Stimulated activated naive CD8-positive, alpha-beta T cell treated with anti-CD3 and anti-CD28 coated beads, Interleukin-15, amount 100 ng/mL, for 72 hours (primary cell): ENCODE measurements around the gene TC2N.
"Not testable (repeated sequence)": the region's sequence is repeated elsewhere in the genome, so short reads cannot be mapped to it uniquely, and the experiment has no call there.

Experiments
- ATAC-seq: fragments of 150-1000 bp; cut with Tn5 transposase; 2 replicates; pipeline ENCODE4 v1.10.0; 2021; ENCODE audit warnings: mild to moderate bottlenecking, moderate library complexity
- DNase-seq, 2 donors: peaks; one replicate each; pipeline ENCODE4 v3.0.0; 2021 to 2022
- H3K27ac Mint-ChIP-seq, 2 donors: one replicate each; pipeline ENCODE4 v1.8.0; 2022; ENCODE audit warnings: mild to moderate bottlenecking in 2 of 2, mixed read lengths in 2 of 2, moderate library complexity in 2 of 2
- H3K27me3 Mint-ChIP-seq: one replicate; pipeline ENCODE4 v1.8.0; 2022; ENCODE audit warnings: mixed read lengths
- H3K4me1 Mint-ChIP-seq: one replicate; pipeline ENCODE4 v1.8.0; 2022; ENCODE audit warnings: mild to moderate bottlenecking, mixed read lengths
- H3K4me3 Mint-ChIP-seq, 2 donors: one replicate each; pipeline ENCODE4 v1.8.0; 2022; ENCODE audit warnings: mild to moderate bottlenecking in 2 of 2, mixed read lengths in 2 of 2, moderate library complexity in 1 of 2
- H3K9me3 Mint-ChIP-seq, 2 donors: one replicate each; pipeline ENCODE4 v1.8.0; 2022; ENCODE audit warnings: mixed read lengths in 2 of 2

The TC2N gene

GRCh38 chr14:91862417-91862816, 4.9 kb downstream of the TC2N start:
- Mint-ChIP-seq H3K4me3 (peak overlapping the region; percentile 80 to 82), H3K27ac (peak overlapping the region; percentile 90 to 96), H3K4me1 (peaks cover 94% of the 10 kb centered on the region), H3K9me3 (no peaks in the 10 kb centered on the region), H3K27me3 (no peaks in the 10 kb centered on the region)
- ATAC-seq, result no peak
- no peak for DNase-seq

- H3K27ac Mint-ChIP-seq, result peak overlapping the region; percentile 92
- H3K27me3 Mint-ChIP-seq, result no peaks in the 10 kb centered on the region
- peak overlapping the region; percentile 77 to 85 for H3K4me3 Mint-ChIP-seq
- no peaks in the 10 kb centered on the region for H3K9me3 Mint-ChIP-seq
- peaks cover 87% of the 10 kb centered on the region for H3K4me1 Mint-ChIP-seq
- DNase-seq (no peak), ATAC-seq (no peak)
These were observed 6.2 kb downstream of the TC2N start for GRCh38 chr14:91861091-91861490.

- peaks cover 92% of the 10 kb centered on the region for H3K4me1 Mint-ChIP-seq
- no peak overlapping the region for H3K4me3 Mint-ChIP-seq
- no peak for ATAC-seq
- DNase-seq, result no peak
- H3K9me3 Mint-ChIP-seq, result no peaks in the 10 kb centered on the region
- H3K27ac Mint-ChIP-seq, result no peak overlapping the region
- H3K27me3 Mint-ChIP-seq, result no peaks in the 10 kb centered on the region
These were observed 7.1 kb downstream of the TC2N start for GRCh38 chr14:91860238-91860637.

- peak overlapping the region; percentile 37 to 84 for H3K27ac Mint-ChIP-seq
- H3K4me3 Mint-ChIP-seq, result peak overlapping the region; percentile 9 to 41
- DNase-seq (peak in 1 of 2 donors; percentile 37), ATAC-seq (peak; percentile 90)
- no peaks in the 10 kb centered on the region for H3K9me3 Mint-ChIP-seq
- no peaks in the 10 kb centered on the region for H3K27me3 Mint-ChIP-seq
- peaks cover 89% of the 10 kb centered on the region for H3K4me1 Mint-ChIP-seq
These were observed 8.6 kb downstream of the TC2N start for GRCh38 chr14:91858536-91859275.

DNA sequence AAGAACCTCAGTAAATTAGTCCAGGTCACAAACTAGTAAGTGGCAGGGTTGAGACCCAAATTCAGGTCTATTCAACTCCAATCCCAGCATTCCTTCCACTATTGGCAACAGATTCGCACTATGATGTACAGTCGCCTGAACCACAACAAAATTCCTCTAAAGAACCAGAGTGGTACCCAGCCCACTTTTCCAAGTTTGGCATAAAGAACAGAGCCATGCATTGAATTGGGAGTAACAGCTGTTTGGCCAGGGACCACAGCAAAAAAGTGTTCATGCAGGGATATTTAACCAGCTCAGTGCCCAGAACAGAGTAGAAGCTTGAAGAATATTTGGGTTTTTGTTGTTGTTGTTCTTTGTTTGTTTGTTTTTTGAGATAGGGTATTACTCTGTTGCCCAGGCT, 9.7 kb downstream of the TC2N start:
- Mint-ChIP-seq H3K27ac (no peak overlapping the region), H3K9me3 (no peaks in the 10 kb centered on the region), H3K27me3 (no peaks in the 10 kb centered on the region), H3K4me3 (no peak overlapping the region), H3K4me1 (peaks cover 86% of the 10 kb centered on the region)
- ATAC-seq (no peak), DNase-seq (no peak)

- ATAC-seq, result no peak
- Mint-ChIP-seq H3K27me3 (no peaks in the 10 kb centered on the region), H3K9me3 (no peaks in the 10 kb centered on the region), H3K4me1 (peaks cover 58% of the 10 kb centered on the region), H3K4me3 (no peak overlapping the region), H3K27ac (no peak overlapping the region)
- DNase-seq, result no peak
These were observed 12.9 kb downstream of the TC2N start for GRCh38 chr14:91854327-91854934.

GRCh38 chr14:91851563-91851962, 15.8 kb downstream of the TC2N start:
- no peak overlapping the region for H3K27ac Mint-ChIP-seq
- DNase-seq, result no peak
- peaks cover 43% of the 10 kb centered on the region for H3K4me1 Mint-ChIP-seq
- H3K9me3 Mint-ChIP-seq, result no peaks in the 10 kb centered on the region
- H3K4me3 Mint-ChIP-seq, result no peak overlapping the region
- no peaks in the 10 kb centered on the region for H3K27me3 Mint-ChIP-seq
- ATAC-seq, result no peak

GRCh38 chr14:91848504-91849001, 18.8 kb downstream of the TC2N start:
- H3K4me3 Mint-ChIP-seq, result no peak overlapping the region
- no peak overlapping the region for H3K27ac Mint-ChIP-seq

GRCh38 chr14:91847693-91848092, 19.6 kb downstream of the TC2N start:
- Mint-ChIP-seq H3K27ac (no peak overlapping the region), H3K27me3 (no peaks in the 10 kb centered on the region), H3K9me3 (no peaks in the 10 kb centered on the region), H3K4me1 (peaks cover 28% of the 10 kb centered on the region), H3K4me3 (no peak overlapping the region)
- no peak for DNase-seq
- ATAC-seq, result no peak

More at GRCh38 chr14:91848504-91849001, 18.8 kb downstream of the TC2N start:
- ATAC-seq, result no peak
- Mint-ChIP-seq H3K4me1 (peaks cover 27% of the 10 kb centered on the region), H3K9me3 (no peaks in the 10 kb centered on the region), H3K27me3 (no peaks in the 10 kb centered on the region)
- no peak for DNase-seq

GRCh38 chr14:91845652-91846051, 21.7 kb downstream of the TC2N start:
- Mint-ChIP-seq H3K4me3 (no peak overlapping the region), H3K4me1 (peaks cover 44% of the 10 kb centered on the region), H3K9me3 (no peaks in the 10 kb centered on the region), H3K27ac (no peak overlapping the region), H3K27me3 (no peaks in the 10 kb centered on the region)
- DNase-seq (no peak), ATAC-seq (no peak)

- H3K4me3 Mint-ChIP-seq, DNase-seq, H3K9me3 Mint-ChIP-seq, H3K27ac Mint-ChIP-seq, H3K27me3 Mint-ChIP-seq, ATAC-seq: not testable (repeated sequence)
- H3K4me1 Mint-ChIP-seq, result peaks cover 49% of the 10 kb centered on the region
These were observed 22.3 kb downstream of the TC2N start for GRCh38 chr14:91845056-91845455.

GRCh38 chr14:91844029-91844428, 23.3 kb downstream of the TC2N start:
- DNase-seq, result no peak
- no peak for ATAC-seq
- H3K27ac Mint-ChIP-seq, result peak overlapping the region in 1 of 2 donors; percentile 19

DNA sequence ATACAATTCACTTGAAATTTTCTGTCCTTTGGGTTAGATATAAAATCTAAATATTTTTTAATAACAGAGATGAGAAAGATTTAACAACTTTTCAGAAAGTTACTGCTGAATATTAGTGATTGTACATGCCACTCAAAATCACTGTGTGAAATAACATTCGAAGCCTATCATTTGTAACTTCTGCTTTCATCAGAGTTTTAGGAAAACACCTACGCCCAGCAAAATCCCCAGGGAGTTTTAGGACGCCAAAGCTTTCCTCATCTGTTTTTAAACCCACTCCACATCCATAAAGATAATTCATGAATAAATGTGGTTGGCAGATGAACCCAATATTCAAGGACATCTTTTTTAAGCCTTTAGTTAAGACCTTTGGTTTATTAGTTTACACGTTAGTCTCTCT, 23.9 kb downstream of the TC2N start:
- DNase-seq, result no peak
- H3K27me3 Mint-ChIP-seq, result no peaks in the 10 kb centered on the region
- no peak overlapping the region for H3K27ac Mint-ChIP-seq
- no peaks in the 10 kb centered on the region for H3K9me3 Mint-ChIP-seq
- ATAC-seq, result no peak
- peaks cover 43% of the 10 kb centered on the region for H3K4me1 Mint-ChIP-seq
- no peak overlapping the region for H3K4me3 Mint-ChIP-seq

More at GRCh38 chr14:91844029-91844428, 23.3 kb downstream of the TC2N start:
- Mint-ChIP-seq H3K4me1 (peaks cover 46% of the 10 kb centered on the region), H3K9me3 (no peaks in the 10 kb centered on the region), H3K4me3 (no peak overlapping the region), H3K27me3 (no peaks in the 10 kb centered on the region)

DNA sequence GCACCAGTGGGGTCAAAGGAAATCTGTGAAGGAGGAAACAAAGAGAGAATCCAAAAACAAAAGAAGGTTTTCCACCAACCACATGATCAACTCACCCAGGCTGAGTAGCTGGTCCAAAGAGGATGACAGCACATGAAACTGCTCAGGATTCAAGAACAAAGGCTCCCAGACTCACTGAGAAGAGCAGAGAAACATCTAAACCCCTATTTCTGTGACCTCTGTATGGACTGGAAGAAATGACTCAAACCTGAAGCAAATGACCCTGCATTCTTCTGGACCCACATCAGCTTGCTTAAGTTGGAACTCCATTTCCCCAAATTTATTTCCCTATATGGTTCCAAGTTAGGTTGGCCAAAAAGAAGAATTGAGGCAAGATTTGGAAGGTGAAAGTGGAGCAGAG, 26.3 kb downstream of the TC2N start:
- Mint-ChIP-seq H3K9me3 (no peaks in the 10 kb centered on the region), H3K4me3 (no peak overlapping the region), H3K27me3 (no peaks in the 10 kb centered on the region), H3K27ac (no peak overlapping the region), H3K4me1 (peaks cover 59% of the 10 kb centered on the region)
- DNase-seq (no peak), ATAC-seq (no peak)

DNA sequence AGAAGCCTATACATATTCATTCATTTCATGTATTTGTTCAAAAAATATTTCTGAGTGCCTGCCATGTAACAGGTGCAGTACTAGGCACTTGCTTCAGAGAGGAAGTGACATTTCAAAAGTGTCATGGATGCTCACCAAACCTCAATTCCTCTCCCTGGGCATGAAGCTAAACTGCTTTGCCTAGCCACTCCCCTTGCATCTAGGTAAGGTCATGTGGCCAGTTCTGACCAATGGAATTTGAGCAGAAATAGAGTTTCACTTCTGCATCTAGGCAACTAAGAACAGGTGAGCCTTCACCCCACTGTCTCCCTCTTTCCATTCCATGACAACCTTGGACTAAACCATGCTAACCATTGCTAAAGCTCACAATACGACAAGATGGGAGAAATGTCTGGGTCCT, 27.6 kb downstream of the TC2N start:
- no peak for DNase-seq
- H3K27ac Mint-ChIP-seq, result no peak overlapping the region
- no peak overlapping the region for H3K4me3 Mint-ChIP-seq
- no peak for ATAC-seq
- no peaks in the 10 kb centered on the region for H3K27me3 Mint-ChIP-seq
- H3K4me1 Mint-ChIP-seq, result peaks cover 67% of the 10 kb centered on the region
- H3K9me3 Mint-ChIP-seq, result no peaks in the 10 kb centered on the region

- no peak for ATAC-seq
- no peak for DNase-seq
- Mint-ChIP-seq H3K9me3 (no peaks in the 10 kb centered on the region), H3K4me1 (peaks cover 57% of the 10 kb centered on the region), H3K4me3 (peak overlapping the region; percentile 92 to 95), H3K27ac (peak overlapping the region in 1 of 2 donors; percentile 42), H3K27me3 (no peaks in the 10 kb centered on the region)
These were observed 30.3 kb downstream of the TC2N start for GRCh38 chr14:91837076-91837475.
